KMS-11 (cell line): ENCODE measurements around the gene NT5C1B.

Source experiments
- H2AFZ ChIP-seq: fragments of 200-600 bp; sonication (generic); 2 replicates; pipeline ENCODE4 v1.6.1; 2016; ENCODE audit warnings: antibody characterized with exemption, mixed run types, low read depth
- H3K27ac ChIP-seq: fragments of 200-600 bp; sonication (generic); 2 replicates; pipeline ENCODE4 v1.6.1; 2016; ENCODE audit warnings: mild to moderate bottlenecking, mixed run types
- H3K27me3 ChIP-seq: fragments of 200-600 bp; sonication (generic); 2 replicates; pipeline ENCODE4 v1.6.1; 2017; ENCODE audit warnings: mild to moderate bottlenecking, low read depth, mixed run types, moderate library complexity; ENCODE audit not compliant: insufficient read depth
- H3K36me3 ChIP-seq: fragments of 200-600 bp; sonication (generic); 2 replicates; pipeline ENCODE4 v1.6.1; 2017; ENCODE audit warnings: mild to moderate bottlenecking, mixed run types; ENCODE audit not compliant: insufficient read depth
- H3K4me1 ChIP-seq: fragments of 200-600 bp; sonication (generic); 2 replicates; pipeline ENCODE4 v1.6.1; 2016; ENCODE audit warnings: mild to moderate bottlenecking, low read depth, mixed run types; ENCODE audit not compliant: poor library complexity, severe bottlenecking
- H3K4me2 ChIP-seq: fragments of 200-600 bp; sonication (generic); 2 replicates; pipeline ENCODE4 v1.7.0; 2016; ENCODE audit warnings: mild to moderate bottlenecking, mixed run types
- H3K4me3 ChIP-seq: fragments of 200-600 bp; sonication (generic); IDR thresholded peaks from 2 replicates; pipeline ENCODE4 v1.6.1; 2017; ENCODE audit warnings: low read depth, low read length, mixed read lengths; ENCODE audit not compliant: insufficient read depth
- H3K79me2 ChIP-seq: fragments of 200-600 bp; sonication (generic); 2 replicates; pipeline ENCODE4 v1.6.1; 2016; ENCODE audit warnings: low read depth, mixed run types; ENCODE audit not compliant: insufficient read depth
- H3K9ac ChIP-seq: fragments of 200-600 bp; sonication (generic); 2 replicates; pipeline ENCODE4 v1.6.1; 2016; ENCODE audit warnings: mild to moderate bottlenecking, mixed run types
- H4K20me1 ChIP-seq: fragments of 200-600 bp; sonication (generic); 2 replicates; pipeline ENCODE4 v1.6.1; 2016; ENCODE audit warnings: mild to moderate bottlenecking, mixed run types; ENCODE audit not compliant: insufficient read depth
- CTCF ChIP-seq: fragments of 200-600 bp; sonication (generic); conservative IDR thresholded peaks from 2 replicates; pipeline ENCODE4 v1.6.1; 2017; ENCODE audit warnings: low read depth, mild to moderate bottlenecking, antibody characterized with exemption, low read length, moderate library complexity, mixed read lengths

Gene NT5C1B

GRCh38 chr2:18630101-18630500 is 40.7 kb upstream of the NT5C1B start:
- Histone ChIP-seq H3K4me1 (no peaks in the 10 kb centered on the region), H3K36me3 (no peaks in the 10 kb centered on the region), H3K27ac (no peak overlapping the region), H4K20me1 (no peaks in the 10 kb centered on the region), H2AFZ (no peak overlapping the region), H3K27me3 (no peaks in the 10 kb centered on the region), H3K4me3 (no peak overlapping the region), H3K4me2 (no peak overlapping the region), H3K9ac (no peak overlapping the region), H3K79me2 (no peaks in the 10 kb centered on the region)
- TF ChIP-seq CTCF = no peak

GRCh38 chr2:18626958-18627650 is 37.7 kb upstream of the NT5C1B start:
- H3K27ac ChIP-seq = no peak overlapping the region
- no peaks in the 10 kb centered on the region for H3K79me2 ChIP-seq
- TF ChIP-seq CTCF = no peak
- no peak overlapping the region for H3K4me2 ChIP-seq
- no peaks in the 10 kb centered on the region for H3K27me3 ChIP-seq
- H2AFZ ChIP-seq = no peak overlapping the region
- no peaks in the 10 kb centered on the region for H3K36me3 ChIP-seq
- H4K20me1 ChIP-seq = no peaks in the 10 kb centered on the region
- H3K4me3 ChIP-seq = no peak overlapping the region
- no peak overlapping the region for H3K9ac ChIP-seq
- H3K4me1 ChIP-seq = no peaks in the 10 kb centered on the region

GRCh38 chr2:18626256-18626668 is 36.9 kb upstream of the NT5C1B start:
- Histone ChIP-seq H3K4me3 (no peak overlapping the region), H2AFZ (no peak overlapping the region), H4K20me1 (no peaks in the 10 kb centered on the region), H3K4me1 (no peaks in the 10 kb centered on the region), H3K4me2 (no peak overlapping the region), H3K27me3 (no peaks in the 10 kb centered on the region), H3K9ac (no peak overlapping the region), H3K27ac (no peak overlapping the region), H3K79me2 (no peaks in the 10 kb centered on the region), H3K36me3 (no peaks in the 10 kb centered on the region)
- TF ChIP-seq CTCF = no peak

- no peak overlapping the region for H2AFZ ChIP-seq
- no peaks in the 10 kb centered on the region for H3K4me1 ChIP-seq
- no peak overlapping the region for H3K4me3 ChIP-seq
- H3K27me3 ChIP-seq = no peaks in the 10 kb centered on the region
- H3K27ac ChIP-seq = no peak overlapping the region
- no peak overlapping the region for H3K9ac ChIP-seq
- H4K20me1 ChIP-seq = no peaks in the 10 kb centered on the region
- no peak for TF ChIP-seq CTCF
- H3K4me2 ChIP-seq = no peak overlapping the region
- H3K36me3 ChIP-seq = no peaks in the 10 kb centered on the region
- H3K79me2 ChIP-seq = no peaks in the 10 kb centered on the region
Observed at GRCh38 chr2:18625563-18625962, 36.2 kb upstream of the NT5C1B start.
